Stimulated activated CD8-positive, alpha-beta memory T cell treated with anti-CD3 and anti-CD28 coated beads, Interleukin-12 subunit alpha, Interleukin-12 subunit beta, amount 100 ng/mL, for 4 hours (primary cell): ENCODE results near the gene TUBA1B.

Source experiments
- DNase-seq: peaks from one replicate; pipeline ENCODE4 v3.0.0-alpha.2; 2020; ENCODE audit warnings: low read depth

Gene TUBA1B

DNA sequence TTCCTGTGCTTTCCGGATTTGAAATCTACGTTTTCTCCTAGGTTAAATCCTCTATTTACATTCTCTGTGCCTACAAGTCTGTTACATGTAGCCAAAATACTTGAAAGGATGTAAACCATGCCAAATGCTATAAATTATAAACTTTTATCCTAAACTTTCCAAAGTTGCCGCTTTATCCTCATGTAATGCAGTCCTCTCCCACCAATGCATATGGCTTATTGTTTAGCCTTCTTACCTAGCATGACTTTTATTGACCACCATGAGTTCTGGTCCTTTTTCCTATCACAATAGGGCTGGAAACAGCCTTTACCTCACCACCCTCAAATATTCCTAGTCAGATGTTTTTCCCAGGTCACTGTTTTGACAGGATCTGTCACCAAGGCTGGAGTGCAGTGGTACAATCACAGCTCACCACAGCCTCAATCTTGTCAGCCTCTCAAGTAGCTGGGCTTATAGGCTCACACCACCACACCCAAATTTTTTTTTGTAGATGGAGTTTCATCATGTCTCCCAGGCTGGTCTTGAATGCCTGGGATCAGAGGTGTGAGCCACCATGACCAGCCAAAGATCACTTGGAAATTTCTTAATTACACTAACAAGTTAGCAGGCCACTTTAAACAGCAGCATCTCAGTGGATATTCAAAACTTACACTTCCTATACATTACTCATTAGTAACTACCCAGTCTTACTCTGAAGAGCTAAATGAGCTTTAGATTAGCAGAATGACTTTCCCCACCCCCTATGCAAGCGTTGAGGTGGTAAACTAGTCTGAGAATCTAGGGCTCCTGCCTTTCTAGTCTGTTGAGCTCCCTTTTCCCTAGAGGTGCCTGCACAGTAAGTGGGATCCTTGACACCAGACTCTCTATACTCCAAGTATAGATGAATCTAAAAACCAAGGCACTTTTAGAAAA lies 4.1 kb downstream of the TUBA1B start:
- DNase-seq, result no peak

DNA sequence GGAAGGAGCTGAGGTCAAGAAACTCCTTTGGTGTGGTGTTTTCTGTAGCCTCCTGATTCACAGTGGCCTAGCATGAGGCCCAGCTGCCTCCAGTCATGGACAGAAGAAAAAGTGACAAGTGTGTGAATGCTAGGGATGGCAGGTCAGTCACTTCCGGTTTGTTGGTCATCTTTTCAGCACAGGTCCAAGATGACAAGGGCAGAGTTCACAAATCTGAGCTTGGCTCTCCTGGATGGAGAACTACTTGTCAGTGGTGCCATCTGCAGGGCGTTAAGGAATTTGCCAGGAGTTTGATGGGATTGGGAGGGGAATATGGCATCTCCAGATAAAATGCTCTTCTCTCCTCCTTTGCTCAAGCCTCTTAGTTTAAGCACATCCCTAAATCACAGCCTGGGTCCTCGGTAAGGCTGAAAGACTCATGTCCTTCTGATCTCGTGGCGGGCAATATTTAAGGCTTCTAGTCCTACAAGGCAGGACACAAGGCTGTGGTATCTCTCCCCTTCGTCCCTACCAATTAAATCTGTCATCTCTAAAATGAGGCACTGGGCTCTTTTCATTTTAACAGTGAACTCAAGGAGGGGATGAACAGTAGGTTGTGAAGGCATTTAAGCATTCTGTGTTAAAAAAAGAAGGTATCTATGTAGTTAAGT lies 10.0 kb downstream of the TUBA1B start:
- DNase-seq, result no peak

DNA sequence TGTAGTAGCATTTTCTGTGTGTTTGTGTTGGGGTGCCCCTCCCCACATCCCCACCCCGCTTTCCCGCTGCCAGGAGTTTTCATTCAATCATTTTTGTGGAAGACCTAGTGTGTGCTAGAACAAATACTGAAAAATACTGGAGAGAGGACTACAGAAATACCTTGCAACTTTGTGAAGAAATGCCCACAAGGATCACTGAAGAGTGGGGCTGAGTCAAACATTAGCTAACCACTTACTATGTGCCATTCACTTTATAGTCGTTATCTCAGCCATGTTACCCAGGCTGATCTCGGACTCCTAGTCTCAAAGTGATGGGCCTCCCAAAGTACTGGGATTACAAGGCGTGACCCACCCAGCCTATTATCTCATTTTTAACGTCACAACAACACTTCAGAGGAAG lies 20.0 kb downstream of the TUBA1B start:
- DNase-seq, result no peak

DNA sequence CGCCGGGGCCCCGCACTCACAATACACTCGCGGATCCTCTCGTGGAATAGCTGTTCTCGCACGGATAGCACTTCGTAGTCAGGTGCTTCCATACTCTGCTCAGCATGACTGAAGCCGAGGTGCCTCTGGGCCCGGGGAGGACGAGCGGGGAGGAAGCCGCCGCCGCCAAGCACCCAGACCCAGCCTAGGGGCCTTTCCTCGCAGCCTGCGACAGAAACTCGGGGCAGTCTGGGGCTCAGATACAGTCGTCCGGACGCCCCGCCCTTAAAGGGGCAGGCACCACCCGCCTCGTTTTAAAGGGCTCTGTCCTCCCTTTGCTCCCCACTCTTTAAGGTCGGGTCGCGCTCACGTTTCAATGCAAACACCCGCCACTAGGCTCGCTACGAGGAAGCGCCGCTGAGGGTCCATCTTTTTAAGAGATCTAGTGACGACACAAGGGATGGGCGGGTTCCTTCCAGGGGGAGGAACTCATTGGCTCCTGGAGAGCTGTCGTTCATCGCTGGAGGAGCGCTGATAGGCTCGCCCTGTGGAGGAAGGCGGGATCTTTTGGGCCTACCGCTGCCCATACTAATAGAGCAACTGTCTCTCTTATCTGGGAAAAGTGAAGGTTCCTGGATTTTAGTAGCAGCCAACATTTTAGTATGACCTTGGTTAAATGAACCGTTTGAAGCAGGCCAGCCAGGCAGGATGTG lies 20.6 kb downstream of the TUBA1B start, which contains the start of gene LMBR1L:
Gene LMBR1L, minus strand, starts transcription at position 384 of the 692 bp plus-strand sequence. Its CDS starts 292 bp downstream, at position 92.
- DNase-seq, result peak; percentile 89

DNA sequence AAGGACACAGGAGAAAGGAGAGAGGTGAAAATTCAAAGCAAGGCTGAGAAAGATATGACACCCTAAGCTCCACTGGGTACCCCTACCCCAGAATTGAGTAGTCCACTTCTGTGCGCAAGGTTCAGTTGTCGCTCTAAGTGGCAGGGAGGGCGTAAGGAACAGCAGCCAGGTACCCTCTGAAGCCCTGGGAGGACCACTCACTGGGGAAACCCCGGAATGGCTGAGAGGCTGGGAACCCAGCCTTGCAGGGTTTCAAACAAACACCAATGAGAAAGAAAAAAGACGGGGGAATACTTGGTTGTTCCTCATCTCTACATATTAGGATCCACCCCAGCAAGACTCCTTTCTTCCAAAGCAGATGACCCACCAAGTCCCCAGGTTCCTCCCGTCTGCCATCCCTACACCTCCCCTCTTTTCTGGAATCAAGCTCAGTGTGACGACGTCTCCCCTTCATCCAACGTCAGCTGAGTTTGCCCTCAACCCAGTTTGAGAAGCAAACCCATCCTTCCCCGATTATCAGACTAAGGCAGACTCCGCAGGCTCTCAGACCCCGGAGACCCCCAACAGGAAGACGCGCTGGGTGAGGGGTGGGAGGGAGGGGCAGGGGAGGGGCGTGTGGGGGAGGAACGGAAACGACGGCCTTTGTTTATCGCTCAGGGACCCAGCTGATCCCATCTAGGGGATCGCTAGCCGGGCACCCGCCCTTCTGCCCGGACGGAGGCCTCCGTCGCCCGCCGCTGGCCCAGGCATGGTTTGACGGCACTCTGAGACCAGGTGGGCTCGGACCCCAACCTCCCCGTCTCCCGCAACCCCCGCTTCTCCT lies 21.3 kb downstream of the TUBA1B start:
- no peak for DNase-seq

DNA sequence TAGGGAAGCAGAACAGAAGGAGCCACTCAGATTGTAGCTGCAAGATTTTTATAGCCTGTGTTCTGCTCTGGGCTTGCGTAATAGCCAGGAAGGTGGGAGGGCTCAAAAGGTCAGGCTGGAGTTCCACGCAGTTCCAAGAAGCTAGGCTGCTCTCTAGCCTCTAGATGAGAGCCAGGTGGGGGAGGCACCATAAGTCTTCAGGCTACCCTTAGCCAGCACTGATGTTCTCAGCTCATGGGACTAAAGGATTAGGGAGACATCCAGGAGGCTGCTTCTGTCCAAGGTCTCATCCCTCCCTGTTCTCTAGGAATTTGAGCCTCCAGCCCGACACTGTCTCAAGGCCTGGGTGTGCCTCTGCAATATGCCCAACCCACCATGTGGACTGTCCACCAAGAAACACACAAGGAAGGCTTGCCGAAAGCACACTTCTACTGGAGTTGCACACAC lies 22.2 kb downstream of the TUBA1B start:
- DNase-seq, result no peak

DNA sequence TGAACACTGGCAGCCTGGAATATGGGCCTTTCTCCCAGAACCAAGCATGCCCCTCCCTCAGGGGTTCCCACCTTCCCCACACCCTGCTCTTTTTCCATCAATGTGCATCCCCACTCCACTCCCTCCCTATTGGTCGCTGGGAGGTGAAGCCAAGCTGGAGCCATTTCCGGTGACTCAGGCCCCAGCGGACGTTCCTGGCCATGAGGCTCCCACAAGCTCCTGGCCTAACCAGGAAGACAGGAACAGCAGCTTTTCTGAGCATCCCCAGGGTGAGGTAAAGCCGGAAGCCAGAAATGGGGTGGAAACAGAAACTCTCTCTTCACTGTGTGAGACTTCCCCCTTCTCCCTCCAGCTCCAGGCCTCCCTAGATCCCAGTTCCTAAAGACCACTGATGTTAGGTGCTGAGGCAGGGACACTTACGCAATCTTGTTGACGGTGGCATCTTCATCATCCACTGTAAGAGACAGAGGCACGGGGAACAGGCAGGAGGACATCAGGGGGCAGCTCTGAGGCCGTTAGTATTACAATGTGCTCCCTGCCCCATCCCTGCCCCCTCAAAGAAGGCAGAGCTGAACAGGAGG lies 25.6 kb downstream of the TUBA1B start:
- no peak for DNase-seq

DNA sequence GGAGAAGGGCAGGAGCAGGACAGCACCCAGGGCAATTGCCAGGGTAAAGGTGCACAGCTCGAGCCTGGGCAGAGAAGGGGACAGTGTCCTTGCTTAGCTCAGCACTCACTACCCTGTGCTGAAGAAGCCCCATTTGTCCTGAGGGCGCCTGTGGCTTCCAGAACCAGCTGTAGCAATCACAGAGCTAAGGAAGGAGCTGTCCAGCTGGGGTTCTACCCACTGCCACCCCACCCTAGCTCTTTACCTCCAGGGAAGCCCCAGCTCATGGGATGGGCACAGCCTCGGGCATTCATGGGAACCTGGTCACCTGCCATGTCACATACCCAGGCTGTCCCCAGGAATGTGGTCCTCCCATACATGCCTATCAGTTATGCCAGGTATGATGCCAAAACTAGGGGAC lies 26.4 kb downstream of the TUBA1B start:
- no peak for DNase-seq

DNA sequence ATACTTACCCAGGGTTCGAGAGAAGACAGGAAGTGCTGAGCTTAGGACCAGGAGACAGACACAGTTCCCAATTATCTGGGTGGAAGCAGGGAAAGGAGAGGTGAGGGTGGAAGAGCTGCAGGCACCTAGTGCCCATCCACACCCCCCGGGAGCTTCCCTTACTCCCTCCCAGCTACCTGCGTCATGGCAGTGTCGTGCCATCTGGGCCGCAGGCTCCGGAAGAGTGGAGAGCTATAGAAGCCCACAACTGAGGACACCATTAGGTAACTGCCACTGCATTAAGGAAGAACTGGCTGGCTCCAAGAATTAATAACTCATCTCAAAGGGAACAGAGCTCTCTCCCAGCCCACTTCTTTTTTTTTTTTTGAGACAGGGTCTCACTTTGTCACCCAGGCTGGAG lies 30.8 kb downstream of the TUBA1B start:
- DNase-seq, result no peak

DNA sequence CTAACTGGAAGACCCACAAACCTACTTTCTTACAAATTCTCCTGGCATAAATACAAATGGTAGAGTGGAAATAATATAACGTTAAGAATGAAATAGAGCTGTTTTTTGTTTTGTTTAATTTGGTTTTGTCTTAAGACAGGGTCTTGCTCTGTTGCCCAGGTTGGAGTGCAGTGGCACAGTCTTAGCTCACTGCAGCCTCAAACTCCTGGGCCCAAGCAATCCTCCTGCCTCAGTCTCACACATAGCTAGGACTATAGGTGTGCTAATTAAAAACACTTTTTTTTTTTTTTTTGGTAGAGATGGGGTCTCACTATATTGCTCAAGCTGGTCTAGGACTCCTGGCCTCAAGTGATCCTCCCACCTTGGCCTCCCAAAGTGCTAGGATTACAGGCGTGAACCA lies 32.5 kb downstream of the TUBA1B start:
- DNase-seq, result no peak

DNA sequence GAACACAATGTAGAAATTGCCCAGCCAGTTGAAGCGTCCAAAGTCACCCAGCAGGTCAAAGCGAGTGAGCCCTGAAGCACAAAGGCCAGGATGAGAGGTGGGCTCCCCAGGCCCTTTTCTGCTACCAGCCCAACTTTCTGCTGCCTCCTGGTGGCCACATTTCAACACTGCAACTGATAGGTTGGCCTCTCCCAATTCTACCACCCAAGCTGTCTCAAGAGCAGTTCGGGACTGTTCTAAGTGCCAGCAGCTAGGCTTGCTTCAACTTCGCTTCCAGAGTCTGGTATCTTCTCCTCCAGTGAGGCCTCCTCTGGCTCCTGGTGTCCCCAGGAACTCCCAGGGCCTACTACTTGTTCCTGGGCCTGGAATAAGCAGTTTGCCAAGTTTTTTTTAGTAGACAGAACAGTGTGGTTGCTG lies 33.2 kb downstream of the TUBA1B start:
- DNase-seq, result peak; percentile 21

DNA sequence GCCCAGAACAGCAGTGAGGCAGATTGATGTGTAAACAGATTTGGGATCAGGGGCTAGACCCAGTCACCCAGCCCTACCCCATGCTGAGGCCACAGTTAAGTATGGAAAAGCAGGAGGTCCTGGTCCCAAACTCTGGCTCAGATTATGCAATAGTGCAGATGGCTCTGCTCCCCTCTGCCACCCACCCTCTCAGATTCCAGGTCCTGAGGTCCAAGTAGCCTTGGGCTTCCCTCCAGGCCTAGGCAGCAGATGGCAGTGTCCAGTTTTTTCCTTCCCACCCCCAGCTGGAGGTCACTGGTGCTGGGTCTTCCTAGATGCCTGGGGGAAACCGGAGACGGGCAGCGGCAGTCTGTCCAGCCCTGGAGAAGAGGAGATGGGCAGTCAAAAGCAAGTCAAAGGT lies 33.8 kb downstream of the TUBA1B start:
- no peak for DNase-seq

DNA sequence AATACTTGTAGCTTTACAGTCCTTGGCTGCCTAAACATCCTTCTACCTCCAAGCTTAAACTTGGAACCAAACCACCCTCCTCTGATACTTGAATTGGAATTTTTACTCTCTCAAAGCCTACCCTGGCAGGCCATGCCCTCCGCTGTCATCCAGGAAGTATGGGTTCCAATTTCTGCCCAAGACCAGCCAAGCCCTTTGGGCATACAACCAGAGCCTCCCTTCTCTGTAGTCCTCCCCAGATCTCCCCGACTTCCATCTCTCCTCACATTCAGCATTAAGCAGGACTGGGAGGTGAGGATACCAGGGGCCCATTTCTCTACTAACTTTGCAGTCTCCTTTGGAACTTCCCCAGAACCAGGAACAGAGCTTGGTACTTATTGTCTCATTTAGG lies 36.2 kb downstream of the TUBA1B start:
- no peak for DNase-seq

DNA sequence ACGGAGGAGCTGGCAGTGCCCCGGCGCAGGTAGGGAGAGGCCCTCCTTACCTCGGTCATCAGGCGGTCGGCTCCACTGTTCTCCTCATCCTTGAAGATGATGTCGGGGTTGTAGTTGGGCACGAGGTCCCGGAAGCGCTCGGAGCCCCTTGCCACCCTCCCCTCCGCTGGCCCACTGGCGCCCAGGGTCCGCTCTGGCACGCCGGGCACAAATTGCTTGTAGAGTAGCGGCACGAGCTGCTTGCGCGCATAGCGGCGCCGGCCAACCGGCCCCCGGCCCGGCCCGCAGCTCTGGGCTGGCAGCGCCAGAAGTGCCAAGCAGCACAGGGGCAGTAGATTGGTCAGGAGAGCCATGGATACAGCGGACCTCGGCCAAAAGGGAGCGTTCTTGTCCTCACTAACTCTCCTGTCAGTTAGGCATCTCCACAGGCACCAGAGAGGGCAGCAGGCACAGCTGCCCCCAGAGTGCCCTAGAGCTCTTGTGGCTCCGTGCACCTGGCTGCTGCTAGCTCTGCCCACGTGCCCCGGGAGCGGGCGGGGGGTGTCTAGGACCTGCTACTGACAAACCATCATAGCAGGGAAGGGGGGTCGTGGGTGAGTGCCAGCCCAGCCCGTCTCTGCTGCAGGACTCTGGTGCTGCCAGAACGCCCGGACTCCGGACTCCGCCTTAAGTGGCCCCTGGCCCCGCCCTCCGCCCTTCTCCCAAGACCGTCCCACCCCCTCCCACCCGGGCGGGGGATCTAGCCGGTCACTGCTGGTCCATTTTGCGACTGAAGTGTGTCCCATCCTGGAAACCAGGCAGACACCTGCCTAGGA lies 36.8 kb downstream of the TUBA1B start, which contains the start of gene DHH:
Gene DHH, minus strand, starts transcription at position 642 of the 815 bp plus-strand sequence. Its CDS starts 289 bp downstream, at position 353.
- no peak for DNase-seq

DNA sequence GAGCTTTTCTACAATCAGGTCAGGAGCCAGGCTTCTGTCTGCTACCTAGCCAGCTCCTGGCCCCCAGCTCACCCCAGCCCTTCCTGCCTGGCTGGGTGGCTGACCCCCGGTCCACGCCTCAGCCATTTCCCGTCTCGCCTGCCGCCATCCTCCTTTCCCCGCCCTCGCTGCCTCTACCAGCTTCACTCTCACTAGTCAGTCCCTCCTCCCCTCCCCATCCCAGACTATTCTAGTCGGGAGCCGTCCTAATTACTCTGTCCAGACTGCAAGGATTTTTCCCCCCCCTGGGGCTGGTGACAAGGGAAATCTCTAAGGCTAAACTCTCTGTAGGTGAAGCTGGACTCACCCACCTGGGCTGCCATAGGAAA lies 37.4 kb downstream of the TUBA1B start:
- no peak for DNase-seq

DNA sequence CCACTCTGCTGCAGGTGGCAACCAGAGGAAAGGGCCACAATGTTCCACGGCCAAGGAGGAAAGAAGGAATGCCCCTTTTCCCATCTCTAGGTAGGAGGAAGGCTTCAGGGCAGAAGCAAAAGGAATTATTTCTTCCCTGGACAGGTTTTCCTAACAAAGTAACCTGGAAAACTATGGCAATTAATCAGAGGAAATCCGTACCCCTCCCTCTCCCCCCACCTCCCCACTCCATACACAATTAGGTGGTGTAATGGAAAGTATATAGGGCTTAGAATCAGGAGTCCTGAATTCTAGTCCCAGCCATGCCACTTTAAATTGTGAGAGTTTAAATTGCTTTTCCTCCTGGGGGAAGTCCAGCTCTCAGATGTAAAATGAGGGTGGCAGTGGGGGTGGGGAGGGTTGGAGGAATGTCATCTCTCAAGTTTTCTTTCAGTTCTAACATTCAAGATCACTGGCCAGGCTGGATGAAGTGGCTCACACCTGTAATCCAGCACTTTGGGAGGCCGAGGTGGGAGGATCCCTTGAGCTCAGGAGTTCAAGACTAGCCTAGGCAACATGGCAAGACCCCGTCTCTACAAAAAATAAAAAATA lies 38.3 kb downstream of the TUBA1B start:
- DNase-seq, result no peak

DNA sequence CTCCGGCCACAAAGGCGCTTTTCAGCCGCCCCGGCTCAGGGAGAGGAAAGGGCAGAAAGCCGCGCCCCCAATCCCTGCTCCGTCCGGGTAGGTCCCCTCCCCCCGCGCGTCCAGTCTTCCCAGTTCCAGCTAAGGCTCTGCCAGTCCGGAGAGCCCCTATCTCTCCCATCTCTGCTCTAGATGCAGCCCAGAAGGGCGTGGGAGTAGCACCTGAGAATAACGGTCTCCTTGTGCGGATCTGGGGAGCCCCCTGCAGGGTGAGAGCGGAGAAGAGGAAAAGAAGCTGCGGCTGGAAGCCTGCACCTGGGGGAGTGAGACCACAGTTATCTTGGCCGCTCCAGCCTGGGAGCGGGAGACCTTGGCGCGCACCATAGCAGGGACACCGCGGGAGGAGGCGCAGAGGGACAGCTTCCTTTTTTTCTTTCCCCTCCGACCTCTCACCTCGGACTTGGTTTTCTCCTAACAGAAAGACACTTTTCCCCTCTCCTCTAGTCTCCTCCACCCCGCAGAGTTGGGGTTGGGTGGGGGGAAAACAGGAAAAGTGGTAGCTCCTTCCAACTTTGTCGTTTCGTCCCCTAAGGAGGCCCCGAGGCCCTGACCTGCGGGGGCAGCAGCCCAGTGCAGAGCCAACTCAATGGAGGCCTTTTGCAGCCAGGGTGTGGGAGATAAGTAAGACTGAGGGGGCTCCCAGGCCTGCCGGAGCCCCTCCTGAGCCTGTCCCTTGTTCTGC lies 38.9 kb downstream of the TUBA1B start:
- peak; percentile 33 for DNase-seq

DNA sequence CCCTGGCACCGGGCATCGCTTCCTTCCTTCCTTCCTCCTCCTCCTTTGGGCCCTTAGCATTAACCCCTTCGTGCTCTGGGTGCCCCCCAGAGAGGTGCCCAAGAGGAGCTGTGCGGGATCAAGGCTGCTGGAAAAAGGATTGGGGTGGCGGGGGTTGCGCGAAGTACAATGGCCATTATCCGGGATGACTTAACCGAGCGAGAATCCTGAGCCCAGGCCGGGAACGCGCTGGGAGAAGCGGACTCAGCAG lies 39.4 kb downstream of the TUBA1B start:
- no peak for DNase-seq

DNA sequence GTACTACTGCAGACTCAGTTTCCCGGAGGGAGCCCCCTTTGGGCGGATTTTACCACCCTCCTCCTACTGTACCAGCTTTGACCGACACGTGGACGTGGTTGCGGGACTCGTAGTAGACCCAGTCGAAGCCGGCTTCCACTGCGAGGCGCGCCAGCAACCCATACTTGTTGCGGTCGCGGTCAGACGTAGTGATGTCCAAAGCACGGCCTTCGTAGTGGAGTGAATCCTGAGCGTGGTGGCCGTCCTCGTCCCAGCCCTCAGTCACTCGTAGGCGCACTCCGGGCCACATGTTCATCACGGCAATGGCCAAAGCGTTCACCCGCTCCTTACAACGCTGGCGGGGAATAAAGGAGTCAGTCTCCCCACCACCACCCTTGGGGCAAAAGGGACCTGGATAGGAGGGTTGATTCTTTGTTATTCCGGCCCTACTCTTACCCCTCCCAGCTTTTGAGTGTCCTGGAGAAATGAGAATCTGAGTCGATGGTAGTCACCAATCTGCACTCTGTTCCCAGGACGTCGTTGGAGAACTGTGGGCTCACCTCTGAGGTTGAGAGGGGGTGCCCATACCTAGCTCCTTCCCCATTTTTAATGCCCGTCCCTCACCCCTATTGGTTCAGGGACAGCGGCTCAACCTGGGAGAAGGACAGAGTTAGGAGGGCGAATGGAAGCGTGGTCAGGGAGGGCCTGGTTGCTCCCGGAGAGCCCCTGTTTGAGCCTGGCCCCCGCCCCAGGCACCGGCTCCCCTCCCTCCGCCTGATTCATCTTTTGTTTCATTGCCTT lies 39.9 kb downstream of the TUBA1B start:
- no peak for DNase-seq
